CD4-positive, alpha-beta T cell treated with Interleukin-6 at 100 ng/mL for 8 hours (primary cell): ENCODE measurements around the gene PCDHGA1.
"Not testable (repeated sequence)": the region's sequence is repeated elsewhere in the genome, so short reads cannot be mapped to it uniquely, and the experiment has no call there.

Experiments
- DNase-seq: peaks from one replicate; pipeline ENCODE4 v3.0.0-alpha.2; 2020; ENCODE audit warnings: mixed read lengths, low spot score

Gene PCDHGA1

GRCh38 chr5:141383345-141383744 lies 53.0 kb downstream of the PCDHGA1 start:
- DNase-seq: no peak

- no peak for DNase-seq
Observed at GRCh38 chr5:141384471-141385267, 54.4 kb downstream of the PCDHGA1 start.

- DNase-seq: peak; percentile 8
Observed at GRCh38 chr5:141387557-141388311, 57.4 kb downstream of the PCDHGA1 start, which contains the start of gene PCDHGB4. Gene PCDHGB4 (plus strand): TSS chr5:141387698. CDS start chr5:141387885, 187 bp downstream.

GRCh38 chr5:141388661-141389060 lies 58.3 kb downstream of the PCDHGA1 start:
- DNase-seq: no peak

GRCh38 chr5:141389153-141390042 lies 59.1 kb downstream of the PCDHGA1 start:
- DNase-seq: no peak

GRCh38 chr5:141392429-141393198 lies 62.3 kb downstream of the PCDHGA1 start, which contains the start of gene PCDHGA8:
Gene PCDHGA8 (plus strand): TSS chr5:141392633. CDS start chr5:141392814, 181 bp downstream.
- DNase-seq: no peak

- no peak for DNase-seq
Observed at GRCh38 chr5:141393267-141393666, 63.0 kb downstream of the PCDHGA1 start.

- not testable (repeated sequence) for DNase-seq
Observed at GRCh38 chr5:141394401-141395187, 64.3 kb downstream of the PCDHGA1 start.

GRCh38 chr5:141397756-141398551 lies 67.6 kb downstream of the PCDHGA1 start, which contains the start of gene PCDHGB5:
Gene PCDHGB5 (plus strand): TSS chr5:141397947. CDS start chr5:141398128, 181 bp downstream.
- peak; percentile 14 for DNase-seq

- DNase-seq: no peak
Observed at GRCh38 chr5:141398608-141399007, 68.3 kb downstream of the PCDHGA1 start.

GRCh38 chr5:141399555-141400258 lies 69.4 kb downstream of the PCDHGA1 start:
- no peak for DNase-seq

GRCh38 chr5:141402553-141403243 lies 72.4 kb downstream of the PCDHGA1 start, which contains the start of gene PCDHGA9:
Gene PCDHGA9 (plus strand): TSS chr5:141402778. CDS start chr5:141402953, 175 bp downstream.
- DNase-seq: no peak

GRCh38 chr5:141403387-141403786 lies 73.1 kb downstream of the PCDHGA1 start:
- DNase-seq: no peak

- peak; percentile 17 for DNase-seq
Observed at GRCh38 chr5:141407790-141408505, 77.6 kb downstream of the PCDHGA1 start, which contains the start of gene PCDHGB6. Gene PCDHGB6 (plus strand): TSS chr5:141408021. CDS start chr5:141408203, 182 bp downstream.

GRCh38 chr5:141409598-141410306 lies 79.4 kb downstream of the PCDHGA1 start:
- no peak for DNase-seq

GRCh38 chr5:141411575-141411974 lies 81.3 kb downstream of the PCDHGA1 start:
- no peak for DNase-seq
